Occipital lobe (tissue), 2 donors: ENCODE data around the gene NCR3LG1. TPM values are rescaled to one million over a fixed set of nuclear protein-coding genes. Genes with fewer than 3 reads are reported as not detected.

Experiments used
- DNase-seq: peaks from one replicate; lab custom pipeline; 2025; lab: John Stamatoyannopoulos, UW
- total RNA-seq: library from RNA; depleted of rRNA; stranded (reverse); fragments of >200 nt; gene quantifications from one replicate; pipeline ENCODE4 v1.2.3, GENCODE V29; 2014

The NCR3LG1 gene
- total RNA-seq, 1 donor from 2014 or later: 12.0 TPM

GRCh38 chr11:17392872-17393271 is 41.3 kb downstream of the NCR3LG1 start:
- no peak for DNase-seq

- DNase-seq: no peak
Observed at GRCh38 chr11:17393472-17393871, 41.9 kb downstream of the NCR3LG1 start.

- DNase-seq: no peak
Observed at GRCh38 chr11:17394743-17395390, 43.3 kb downstream of the NCR3LG1 start.

- DNase-seq: no peak
Observed at GRCh38 chr11:17395554-17395961, 44.0 kb downstream of the NCR3LG1 start.

GRCh38 chr11:17395978-17396377 is 44.4 kb downstream of the NCR3LG1 start:
- no peak for DNase-seq

- no peak for DNase-seq
Observed at GRCh38 chr11:17396598-17397310, 45.2 kb downstream of the NCR3LG1 start.

- no peak for DNase-seq
Observed at GRCh38 chr11:17397311-17398002, 45.9 kb downstream of the NCR3LG1 start.

GRCh38 chr11:17399236-17399635 is 47.6 kb downstream of the NCR3LG1 start:
- no peak for DNase-seq

- no peak for DNase-seq
Observed at GRCh38 chr11:17400048-17400775, 48.6 kb downstream of the NCR3LG1 start.

- DNase-seq: no peak
Observed at GRCh38 chr11:17401316-17401715, 49.7 kb downstream of the NCR3LG1 start.

GRCh38 chr11:17401841-17402240 is 50.2 kb downstream of the NCR3LG1 start:
- no peak for DNase-seq

GRCh38 chr11:17402486-17402885 is 50.9 kb downstream of the NCR3LG1 start:
- no peak for DNase-seq

GRCh38 chr11:17403980-17404759 is 52.6 kb downstream of the NCR3LG1 start:
- DNase-seq: no peak

GRCh38 chr11:17405232-17406005 is 53.8 kb downstream of the NCR3LG1 start:
- peak; percentile 59 for DNase-seq

GRCh38 chr11:17406082-17406817 is 54.6 kb downstream of the NCR3LG1 start:
- no peak for DNase-seq

- DNase-seq: no peak
Observed at GRCh38 chr11:17406818-17407149, 55.2 kb downstream of the NCR3LG1 start.

GRCh38 chr11:17407575-17407974 is 56.0 kb downstream of the NCR3LG1 start:
- DNase-seq: no peak

GRCh38 chr11:17408026-17408425 is 56.4 kb downstream of the NCR3LG1 start:
- DNase-seq: no peak

- DNase-seq: no peak
Observed at GRCh38 chr11:17408641-17409040, 57.0 kb downstream of the NCR3LG1 start.
